Measurements from ENCODE around the gene ZNF559. TPM values are rescaled to one million over a fixed set of nuclear protein-coding genes. Genes with fewer than 3 reads are reported as not detected.

ZNF559 gene
- total RNA-seq, 1 donor from 2014 or later: 29.2 TPM

DNA sequence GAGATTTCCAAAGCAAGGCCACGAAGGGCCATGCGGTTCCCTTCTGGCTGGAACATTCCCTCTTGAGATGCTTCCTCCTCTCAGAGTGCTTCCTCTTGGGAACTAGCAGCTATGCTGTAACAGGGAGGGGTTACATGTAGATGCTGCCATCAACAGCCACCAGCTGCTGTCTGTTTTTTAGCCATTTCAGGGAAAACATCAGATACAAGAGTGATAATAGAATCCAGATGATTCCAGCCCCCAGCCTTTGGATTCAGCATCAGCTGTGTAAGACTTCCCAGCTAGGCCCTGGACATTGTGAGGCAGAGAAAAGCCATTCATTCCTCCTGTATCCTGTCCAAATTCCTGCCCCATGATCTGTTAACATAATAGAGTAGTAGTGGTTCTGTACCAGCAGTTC lies 30.7 kb downstream of the ZNF559 start:
- no peak for DNase-seq

DNA sequence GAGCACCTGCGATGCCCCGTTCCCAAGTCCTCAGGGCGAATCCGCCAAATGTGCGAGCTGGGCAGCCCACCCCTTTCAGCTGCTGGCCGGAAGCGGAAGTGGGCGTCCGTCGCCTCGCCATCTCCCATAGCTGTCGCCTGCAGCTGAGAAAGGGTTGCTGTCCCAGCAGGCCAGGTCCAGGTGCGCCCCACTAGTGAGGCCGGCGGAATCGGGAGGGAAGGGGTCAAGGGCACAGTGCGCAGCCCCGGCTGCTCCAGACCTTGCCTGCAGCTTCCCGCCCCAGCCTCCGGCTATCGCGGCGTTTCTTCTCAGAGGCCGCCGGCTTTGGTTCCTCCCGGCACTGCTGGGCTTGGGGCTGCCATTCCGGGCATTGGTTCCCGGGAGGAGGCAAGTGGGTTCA lies 38.9 kb downstream of the ZNF559 start, which contains the start of gene ZNF177:
Gene ZNF177 (plus strand): TSS at position 109 of the 400 bp plus-strand sequence. CDS start 15,299 bp downstream, outside the sequence.
- DNase-seq: peak; percentile 72

DNA sequence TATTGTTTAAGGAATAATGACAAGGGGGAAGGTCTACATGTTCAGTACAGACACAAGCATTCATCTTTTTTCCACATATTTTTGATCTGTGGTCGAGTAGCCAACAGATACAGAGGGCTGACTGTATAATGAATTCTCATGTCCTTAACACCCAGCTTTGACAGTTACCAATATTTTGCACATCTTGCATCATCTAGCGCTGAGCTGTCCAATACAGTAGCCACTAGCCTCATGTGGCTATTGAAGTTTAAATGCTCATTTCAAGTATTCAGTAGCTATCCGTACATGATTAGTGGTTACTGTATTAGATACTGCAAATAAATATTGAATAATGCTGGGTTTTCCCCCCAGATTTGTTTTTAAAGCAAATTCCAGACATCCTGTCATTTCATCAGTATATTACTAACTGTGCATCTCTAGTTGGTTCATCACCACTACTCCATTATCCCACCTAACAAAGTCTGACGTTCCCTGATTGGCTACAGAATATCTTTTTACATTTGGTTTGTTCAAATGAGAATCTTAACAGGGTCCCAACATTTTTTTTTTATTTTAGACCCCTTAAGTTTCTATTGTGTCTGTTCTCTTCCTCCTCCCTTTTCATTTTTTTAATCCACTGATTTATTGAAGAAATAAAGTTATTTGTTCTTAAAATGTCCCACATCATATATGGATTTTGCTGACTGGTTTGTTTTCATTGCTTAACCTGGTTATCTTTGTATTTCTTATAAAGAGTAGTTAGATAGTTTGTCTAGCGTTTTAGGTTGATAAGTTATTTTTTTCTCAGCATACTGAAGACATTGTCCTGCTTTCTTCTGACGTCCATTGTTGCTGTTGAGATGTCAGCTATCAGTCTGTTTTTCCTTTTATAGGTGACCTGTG lies 47.0 kb downstream of the ZNF559 start:
- no peak for DNase-seq

DNA sequence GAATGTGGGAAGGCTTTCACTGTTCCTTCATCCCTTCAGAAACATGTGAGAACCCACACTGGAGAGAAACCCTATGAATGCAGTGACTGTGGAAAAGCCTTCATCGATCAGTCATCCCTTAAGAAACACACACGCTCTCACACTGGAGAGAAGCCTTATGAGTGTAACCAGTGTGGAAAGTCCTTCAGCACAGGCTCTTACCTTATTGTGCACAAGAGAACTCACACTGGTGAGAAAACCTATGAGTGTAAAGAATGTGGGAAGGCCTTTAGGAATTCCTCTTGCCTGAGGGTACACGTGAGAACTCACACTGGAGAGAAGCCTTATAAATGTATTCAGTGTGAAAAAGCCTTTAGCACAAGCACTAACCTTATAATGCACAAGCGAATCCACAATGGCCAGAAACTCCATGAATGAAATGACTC lies 57.4 kb downstream of the ZNF559 start:
- DNase-seq: no peak

Other genes with a start within 250 kb of the ZNF559 start
- gene OR1M1, start 237.1 kb upstream of the ZNF559 start, total RNA-seq: not detected
- gene OR7G2, start 216.7 kb upstream of the ZNF559 start, total RNA-seq: not detected
- gene OR7G1, start 208.4 kb upstream of the ZNF559 start, total RNA-seq: not detected
- gene OR7G3, start 197.2 kb upstream of the ZNF559 start, total RNA-seq: not detected
- 23.0 TPM for gene ZNF317, start 183.8 kb upstream of the ZNF559 start, total RNA-seq
- not detected for gene OR7D2, start 145.2 kb upstream of the ZNF559 start, total RNA-seq
- not detected for gene OR7D4, start 104.6 kb upstream of the ZNF559 start, total RNA-seq
- not detected for gene OR7E24, start 73.2 kb upstream of the ZNF559 start, total RNA-seq
- gene ZNF699, start 14.3 kb upstream of the ZNF559 start, total RNA-seq: 23.5 TPM
- 5.8 TPM for gene ZNF177, start 38.8 kb downstream of the ZNF559 start, total RNA-seq
- 21.1 TPM for gene ZNF266, start 111.4 kb downstream of the ZNF559 start, total RNA-seq
- not detected for gene ZNF560, start 174.4 kb downstream of the ZNF559 start, total RNA-seq
- 18.8 TPM for gene ZNF426, start 214.5 kb downstream of the ZNF559 start, total RNA-seq

All from tongue (tissue), 2 donors.